ENCODE results near the gene SZRD1. TPM values are rescaled to one million over a fixed set of nuclear protein-coding genes. Genes with fewer than 3 reads are reported as not detected.

Gene SZRD1
- total and polyA plus RNA-seq, 2 of the 8 experiments (the other 6 are each of a cell fraction or from before 2014, with no cell fraction given), result 97.8 to 108 TPM

GRCh38 chr1:16366722-16367257 is at the start of gene SZRD1 (continued):
- peak in 1 of 2 experiments; percentile 13; a peak in 1 of 4 replicates for TF ChIP-seq SIN3A (conservative IDR thresholded peaks at IDR 0.05 in 1 of 2, IDR thresholded peaks at IDR 0.05 in 1 of 2; ENCODE audit: low read depth in 1 of 2, low read length in 2 of 2)
- no peak for TF ChIP-seq USF2 (IDR thresholded peaks at IDR 0.05; ENCODE audit: low read length)
- 0 out of 2 replicates have a peak, but pooled peaks have one; percentile 23 for TF ChIP-seq CHD2 (IDR thresholded peaks at IDR 0.05; ENCODE audit: low read length)
- TF ChIP-seq YY1 (IDR thresholded peaks at IDR 0.05; ENCODE audit: low read depth, low read length), result peak; percentile 100
- no peak for TF ChIP-seq SIRT6 (IDR thresholded peaks at IDR 0.05; ENCODE audit: low read length)
- peak; percentile 93 for TF ChIP-seq CREB1 (IDR thresholded peaks at IDR 0.05)
- 0 out of 3 replicates have a peak, but pooled peaks of 1 of the 2 experiments have one; percentile 53 for TF ChIP-seq EP300 (IDR thresholded peaks at IDR 0.05; ENCODE audit: borderline replicate concordance in 1 of 2, low read depth in 2 of 2, low read length in 2 of 2)
- TF ChIP-seq TBP (IDR thresholded peaks at IDR 0.05; ENCODE audit: low read depth, low read length), result peak; percentile 58; the same call in 1 of the 2 replicates
- TF ChIP-seq SAP30 (IDR thresholded peaks at IDR 0.05; ENCODE audit: insufficient read depth, insufficient replicate concordance, low read length), result peak; percentile 96
- 0 out of 2 replicates have a peak, but pooled peaks have one; percentile 13 for TF ChIP-seq SRF (IDR thresholded peaks at IDR 0.05; ENCODE audit: low read depth, low read length)

Data from H1 (cell line).